H1 (cell line): Measurements from ENCODE around the gene SDC4. TPM values are rescaled to one million over a fixed set of nuclear protein-coding genes. Genes with fewer than 3 reads are reported as not detected.

ENCODE experiments used
- CTCF ChIP-seq, 3 experiments: IDR thresholded peaks; 1 replicate in 2 of 3; 2 replicates in 1 of 3; pipeline versions ENCODE4 v1.5.1 to v1.6.1; 2011; ENCODE audit warnings: low read length in 3 of 3, mild to moderate bottlenecking in 3 of 3, inconsistent platforms in 2 of 3, low read depth in 1 of 3, moderate library complexity in 1 of 3; ENCODE audit not compliant: insufficient read depth in 1 of 3; ENCODE audit errors: control extremely low read depth in 1 of 3
- KDM4A ChIP-seq: IDR thresholded peaks from one replicate; pipeline ENCODE4 v1.7.1; 2012; ENCODE audit warnings: low read depth, mild to moderate bottlenecking, moderate library complexity, low read length, inconsistent platforms; ENCODE audit not compliant: severe bottlenecking
- polyA plus RNA-seq, 7 experiments: library from polyadenylated mRNA; depleted of rRNA in 3 of 7; stranded (reverse) in 5 of 7; unstranded in 2 of 7; fragments of >200 nt in 5 of 7; fragments of 200-250 nt in 2 of 7; gene quantifications; 1 replicate in 5 of 7; 2 replicates in 1 of 7; 4 replicates in 1 of 7; pipeline versions ENCODE4 v1.2.1 to v1.2.3, GENCODE V29; 2011 to 2013; ENCODE audit warnings: missing spikeins in 2 of 7, mixed read lengths in 2 of 7
- total RNA-seq: library from RNA; stranded (reverse); fragmentation: NEBNext Ultra II Directional; extraction: Animal tissue kit (Norgen Biotek cat#: 25700); gene quantifications from 2 replicates; pipeline ENCODE4 v1.2.1, GENCODE V29; 2021

Gene SDC4
- total and polyA plus RNA-seq, 2 of the 8 experiments (the other 6 are each of a cell fraction or from before 2014, with no cell fraction given), result 34.6 to 60.2 TPM

- TF ChIP-seq CTCF (IDR thresholded peaks at IDR 0.05; ENCODE audit: control extremely low read depth in 1 of 3, insufficient read depth in 1 of 3, low read depth in 1 of 3, low read length in 3 of 3) (no peak), KDM4A (no peak)
Observed at GRCh38 chr20:45365444-45365970, 17.3 kb upstream of the SDC4 start (continued).
